NAMALWA (cell line): ENCODE results near the gene OTOF.

Experiments
- DNase-seq: peaks from one replicate; pipeline ENCODE4 v3.0.0-alpha.2; 2015; ENCODE audit warnings: low spot score

The OTOF gene

DNA sequence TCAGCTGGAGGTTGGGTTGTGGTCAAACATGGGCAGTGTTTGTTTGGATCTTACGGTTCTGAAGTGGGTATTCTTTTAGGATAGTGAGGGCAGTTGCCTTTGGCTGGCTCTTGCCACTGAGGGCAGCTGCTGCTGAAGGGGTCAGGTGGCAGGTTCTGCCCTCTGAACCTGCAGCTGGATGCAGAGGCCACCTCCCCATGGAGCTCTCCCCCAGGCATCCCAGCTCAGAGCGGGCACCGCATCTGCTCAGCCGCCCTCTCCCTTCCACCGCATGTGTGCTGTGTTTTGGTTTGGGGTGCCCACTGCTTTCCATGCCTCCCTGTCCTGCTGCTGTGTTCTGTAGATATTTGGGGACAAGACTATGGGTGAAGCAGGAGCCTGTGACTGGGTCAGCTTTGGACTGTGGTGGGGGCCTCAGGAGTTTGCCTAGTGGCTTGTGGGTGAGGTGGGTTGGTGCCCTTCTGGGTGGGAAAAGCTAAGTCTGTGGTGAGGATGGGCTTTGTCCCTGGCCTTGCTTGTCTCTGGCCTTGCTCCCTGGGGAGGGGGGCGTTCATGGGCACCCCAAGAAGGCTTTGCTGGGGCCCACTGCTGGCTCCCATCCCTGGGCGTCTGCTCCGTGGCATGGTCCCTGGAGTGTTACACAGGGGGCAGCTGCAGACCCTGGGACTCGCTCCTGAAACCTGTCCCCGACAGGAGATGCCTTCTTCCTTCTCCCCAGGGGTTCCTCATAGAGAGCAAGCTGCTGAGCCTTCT, 28.5 kb downstream of the OTOF start:
- no peak for DNase-seq

DNA sequence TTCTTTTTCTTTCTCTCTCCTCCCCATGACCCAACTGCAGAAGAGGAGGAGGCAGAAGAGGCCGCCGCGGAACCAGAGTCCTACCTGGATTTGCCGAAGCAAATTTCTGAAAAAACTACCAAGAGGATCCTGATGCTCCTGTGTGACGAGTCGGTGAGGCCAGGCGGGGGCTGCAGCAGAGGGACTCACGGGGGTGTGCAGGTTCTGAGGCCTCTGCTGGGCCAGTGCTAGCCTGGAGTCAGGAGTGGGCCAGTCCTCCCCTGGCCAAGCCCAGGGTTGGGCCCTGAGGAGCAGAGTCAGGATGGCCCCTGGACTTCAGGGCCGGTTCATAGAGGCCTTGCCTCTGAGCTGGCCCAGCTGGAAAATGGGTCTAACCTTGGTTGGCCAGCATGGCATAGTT, 29.3 kb downstream of the OTOF start:
- DNase-seq: no peak

DNA sequence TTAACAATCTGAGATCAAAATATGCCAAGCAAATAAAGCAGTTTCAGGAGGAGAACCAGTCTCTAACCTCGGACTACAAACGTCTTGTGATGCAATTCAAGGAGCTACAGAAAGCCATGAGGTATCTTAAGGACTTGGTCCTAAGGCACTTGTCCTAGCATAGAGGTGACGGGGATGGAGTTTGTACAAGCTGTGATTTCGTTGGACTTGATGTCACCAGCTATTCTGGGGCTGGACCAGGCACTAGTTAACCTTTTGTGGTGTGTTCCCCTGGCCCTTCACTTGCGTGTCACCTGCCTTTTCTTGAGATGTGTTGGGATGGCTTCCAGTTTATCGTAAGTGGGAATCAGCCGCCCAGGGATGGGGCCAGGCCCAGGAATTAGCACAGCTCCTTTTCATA, 33.7 kb downstream of the OTOF start:
- no peak for DNase-seq

GRCh38 chr2:26442707-26443106, 35.2 kb downstream of the OTOF start:
- DNase-seq: no peak

- DNase-seq: no peak
Measured at GRCh38 chr2:26442301-26442700, 35.6 kb downstream of the OTOF start.

- no peak for DNase-seq
Measured at GRCh38 chr2:26438926-26439325, 39.0 kb downstream of the OTOF start.

DNA sequence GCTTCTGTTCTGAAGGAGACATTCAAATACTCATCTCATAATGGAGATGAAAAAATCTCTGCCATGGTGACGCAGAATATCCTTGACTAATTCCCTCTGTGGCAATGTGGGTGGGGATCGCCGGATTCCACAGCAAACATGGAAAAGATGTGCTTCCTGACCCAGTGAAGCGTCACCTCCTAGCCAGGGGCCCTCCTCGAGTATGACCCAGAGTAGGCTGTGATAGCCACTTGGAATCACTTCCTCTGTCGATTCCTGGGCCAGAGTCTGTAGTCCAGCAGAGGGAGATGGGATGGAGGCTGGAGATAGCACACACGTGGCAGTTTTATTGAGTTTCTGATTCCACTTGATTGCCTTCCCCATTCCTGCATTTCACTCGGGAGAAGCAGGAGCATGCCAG, 39.4 kb downstream of the OTOF start:
- DNase-seq: no peak

- DNase-seq: no peak
Measured at GRCh38 chr2:26435106-26435505, 42.8 kb downstream of the OTOF start.

- DNase-seq: no peak
Measured at GRCh38 chr2:26432859-26433258, 45.1 kb downstream of the OTOF start.

DNA sequence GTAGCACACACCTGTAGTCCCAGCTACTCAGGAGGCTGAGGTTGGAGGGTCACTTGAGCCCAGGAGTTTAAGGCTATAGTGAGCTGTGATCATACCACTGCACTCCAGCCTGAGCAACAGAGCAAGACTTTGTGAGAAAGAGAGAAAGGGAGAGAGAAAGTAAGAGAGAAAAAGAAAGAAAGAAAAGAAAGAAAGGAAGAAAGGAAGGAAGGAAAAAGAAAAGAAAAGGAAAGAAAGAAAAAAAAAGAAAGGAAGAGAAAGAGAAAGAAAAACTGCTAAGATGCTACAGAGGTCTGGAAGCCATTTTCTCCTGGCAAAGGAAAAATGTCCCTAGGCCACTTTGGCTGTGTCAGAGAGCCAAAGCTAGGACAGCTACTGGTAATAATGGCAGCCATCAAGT, 45.6 kb downstream of the OTOF start:
- DNase-seq: no peak

- no peak for DNase-seq
Measured at GRCh38 chr2:26430826-26431225, 47.1 kb downstream of the OTOF start.

- DNase-seq: no peak
Measured at GRCh38 chr2:26429779-26430578, 47.9 kb downstream of the OTOF start.

GRCh38 chr2:26428846-26429245, 49.1 kb downstream of the OTOF start:
- no peak for DNase-seq

GRCh38 chr2:26424221-26424620, 53.7 kb downstream of the OTOF start:
- DNase-seq: no peak

GRCh38 chr2:26423750-26424149, 54.2 kb downstream of the OTOF start:
- DNase-seq: no peak

DNA sequence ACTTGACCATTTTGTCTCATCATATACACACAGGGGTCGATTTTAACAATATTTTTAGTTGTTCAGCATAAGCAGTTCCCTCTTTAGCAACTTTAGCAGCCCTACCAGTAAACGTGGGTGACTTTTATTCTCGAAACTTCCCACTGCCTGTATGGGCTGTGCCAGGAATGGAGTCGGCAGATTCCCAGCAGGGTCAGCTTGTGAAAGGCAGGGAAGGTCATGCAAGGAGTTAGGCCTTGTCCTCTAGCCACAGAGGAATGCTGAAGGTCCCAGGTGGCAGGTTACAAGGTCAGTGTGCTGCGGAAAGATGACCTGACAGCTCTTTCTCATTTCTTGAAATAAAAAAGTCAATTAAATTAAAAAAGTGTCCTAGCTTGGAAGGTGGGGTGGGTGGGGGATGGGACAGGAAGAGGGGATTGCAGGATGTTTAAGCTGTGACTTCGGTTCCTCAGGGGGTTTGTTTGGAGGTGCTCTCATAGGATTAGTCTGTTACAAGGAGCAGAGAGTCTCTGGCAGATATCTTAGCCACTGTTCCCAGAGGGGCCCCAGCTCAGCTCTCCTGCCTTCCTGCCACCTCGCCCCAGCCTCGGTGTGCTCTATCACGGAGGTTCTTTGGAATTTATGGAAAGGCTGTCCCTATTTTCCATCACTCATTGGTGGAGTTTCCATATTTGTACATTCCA, 54.8 kb downstream of the OTOF start:
- no peak for DNase-seq

- no peak for DNase-seq
Measured at GRCh38 chr2:26421961-26422360, 56.0 kb downstream of the OTOF start.

- DNase-seq: no peak
Measured at GRCh38 chr2:26414311-26414710, 63.6 kb downstream of the OTOF start.

- no peak for DNase-seq
Measured at GRCh38 chr2:26412091-26412673, 65.7 kb downstream of the OTOF start.

DNA sequence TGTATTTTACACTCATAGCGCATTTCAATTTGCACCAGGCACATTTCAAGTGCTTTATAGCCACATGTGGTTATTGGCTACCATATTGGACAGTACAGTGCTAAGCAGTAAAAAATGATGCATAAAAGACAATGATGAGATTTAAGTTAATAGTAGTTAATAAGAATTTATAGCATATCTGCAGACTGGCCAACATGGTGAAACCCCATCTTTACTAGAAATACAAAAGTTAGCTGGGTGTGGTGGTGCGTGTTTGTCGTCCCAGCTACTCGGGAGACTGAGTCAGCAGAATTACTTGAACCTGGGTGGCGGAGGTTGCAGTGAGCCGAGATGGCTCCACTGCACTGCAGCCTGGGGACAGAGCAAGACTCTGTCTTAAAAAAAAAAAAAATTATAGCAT, 66.5 kb downstream of the OTOF start:
- DNase-seq: no peak

GRCh38 chr2:26410764-26411243, 67.1 kb downstream of the OTOF start:
- no peak for DNase-seq

DNA sequence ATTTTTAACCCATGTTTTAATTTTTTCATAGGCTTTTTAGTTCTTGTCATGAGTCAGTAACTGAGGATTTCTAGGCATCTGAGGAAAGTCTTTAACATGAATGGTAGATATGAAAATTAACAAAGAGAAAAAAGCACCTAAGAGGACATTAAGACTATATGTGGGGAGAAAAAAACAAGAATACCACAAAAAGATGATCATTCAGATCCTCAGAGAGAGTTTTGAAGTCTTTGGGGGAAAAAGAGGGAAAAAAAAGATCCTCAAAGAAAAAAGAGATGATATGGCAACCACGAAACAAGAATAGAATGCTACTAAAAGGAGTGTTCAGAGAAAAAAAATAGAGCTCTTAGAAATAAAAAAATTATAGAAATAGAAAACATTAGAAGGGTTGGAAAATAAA, 68.1 kb downstream of the OTOF start:
- DNase-seq: no peak

DNA sequence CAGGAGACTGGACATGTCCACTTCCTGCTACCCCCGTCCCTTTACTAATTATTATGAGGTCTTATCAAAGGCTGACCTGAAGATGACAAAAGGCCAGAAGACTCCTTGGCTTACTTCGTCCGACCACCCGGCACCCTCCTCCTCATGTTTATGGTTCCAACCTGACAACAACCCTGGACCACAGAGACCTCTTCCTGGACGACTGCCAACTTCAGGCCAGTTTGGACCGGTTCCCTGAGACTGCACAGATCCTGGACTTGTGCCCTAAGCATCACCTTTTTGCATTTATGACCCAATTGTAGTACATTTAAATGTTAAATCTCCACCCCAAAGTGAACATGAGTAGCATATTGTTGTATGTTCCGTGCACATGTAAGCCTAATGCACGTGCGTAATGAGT, 70.4 kb downstream of the OTOF start:
- no peak for DNase-seq
